ENCODE measurements around the gene IDI1. TPM values are rescaled to one million over a fixed set of nuclear protein-coding genes. Genes with fewer than 3 reads are reported as not detected.
"Not testable (repeated sequence)": the region's sequence is repeated elsewhere in the genome, so short reads cannot be mapped to it uniquely, and the experiment has no call there.

IDI1 gene
- total RNA-seq, 3 donors from 2014 or later, result 38.9 to 46.8 (median 44.6) TPM

GRCh38 chr10:1050554-1050953 lies 1.6 kb upstream of the IDI1 start:
- no peaks in the 10 kb centered on the region for H3K27me3 Mint-ChIP-seq (ENCODE audit: low read depth)

GRCh38 chr10:1050145-1050544 lies 1.2 kb upstream of the IDI1 start:
- Mint-ChIP-seq H3K4me1 (ENCODE audit: low read depth) (peaks cover 67% of the 10 kb centered on the region), H3K4me3 (peak overlapping the region; percentile 92), H3K9me3 (no peaks in the 10 kb centered on the region), H3K36me3 (ENCODE audit: insufficient read depth) (peaks cover 14% of the 10 kb centered on the region), H3K27me3 (ENCODE audit: low read depth) (no peaks in the 10 kb centered on the region)
- no peak for ATAC-seq
- no peak for DNase-seq

More at GRCh38 chr10:1050554-1050953, 1.6 kb upstream of the IDI1 start:
- ATAC-seq (no peak), DNase-seq (peak; percentile 20)
- peaks cover 67% of the 10 kb centered on the region for H3K4me1 Mint-ChIP-seq (ENCODE audit: low read depth)
- H3K36me3 Mint-ChIP-seq (ENCODE audit: insufficient read depth), result peaks cover 14% of the 10 kb centered on the region
- H3K4me3 Mint-ChIP-seq, result peak overlapping the region; percentile 92
- no peaks in the 10 kb centered on the region for H3K9me3 Mint-ChIP-seq

GRCh38 chr10:1049425-1049958 lies 573 bp upstream of the IDI1 start:
- Mint-ChIP-seq H3K4me1 (ENCODE audit: low read depth) (peaks cover 67% of the 10 kb centered on the region), H3K27me3 (ENCODE audit: low read depth) (no peaks in the 10 kb centered on the region), H3K9me3 (no peaks in the 10 kb centered on the region), H3K4me3 (peak overlapping the region; percentile 92), H3K36me3 (ENCODE audit: insufficient read depth) (peaks cover 17% of the 10 kb centered on the region)
- ATAC-seq (no peak), DNase-seq (no peak)

- DNase-seq, result peak; percentile 61
- Mint-ChIP-seq H3K4me1 (ENCODE audit: low read depth) (peaks cover 67% of the 10 kb centered on the region), H3K27me3 (ENCODE audit: low read depth) (no peaks in the 10 kb centered on the region), H3K9me3 (no peaks in the 10 kb centered on the region), H3K36me3 (ENCODE audit: insufficient read depth) (peaks cover 16% of the 10 kb centered on the region), H3K4me3 (peak overlapping the region; percentile 92)
- peak; percentile 20 to 21 for ATAC-seq
Observed at GRCh38 chr10:1048349-1048731, 579 bp downstream of the IDI1 start.

- ATAC-seq (no peak), DNase-seq (no peak)
- H3K4me1 Mint-ChIP-seq (ENCODE audit: low read depth), result peaks cover 67% of the 10 kb centered on the region
- H3K27me3 Mint-ChIP-seq (ENCODE audit: low read depth), result no peaks in the 10 kb centered on the region
- peaks cover 20% of the 10 kb centered on the region for H3K36me3 Mint-ChIP-seq (ENCODE audit: insufficient read depth)
- H3K4me3 Mint-ChIP-seq, result peak overlapping the region; percentile 92
- no peaks in the 10 kb centered on the region for H3K9me3 Mint-ChIP-seq
Observed at GRCh38 chr10:1047937-1048336, 982 bp downstream of the IDI1 start.

- H3K36me3 Mint-ChIP-seq (ENCODE audit: insufficient read depth), result peaks cover 16% of the 10 kb centered on the region
- H3K4me1 Mint-ChIP-seq (ENCODE audit: low read depth), result peaks cover 45% of the 10 kb centered on the region
- no peaks in the 10 kb centered on the region for H3K27me3 Mint-ChIP-seq (ENCODE audit: low read depth)
- H3K9me3 Mint-ChIP-seq, result no peaks in the 10 kb centered on the region
- DNase-seq, result no peak
- no peak for ATAC-seq
- peak overlapping the region; percentile 4 for H3K4me3 Mint-ChIP-seq
Observed at GRCh38 chr10:1045415-1045814, 3.5 kb downstream of the IDI1 start.

- peak overlapping the region; percentile 72 for H3K4me3 Mint-ChIP-seq
- peaks cover 43% of the 10 kb centered on the region for H3K4me1 Mint-ChIP-seq (ENCODE audit: low read depth)
- H3K9me3 Mint-ChIP-seq, result no peaks in the 10 kb centered on the region
- H3K36me3 Mint-ChIP-seq (ENCODE audit: insufficient read depth), result peaks cover 19% of the 10 kb centered on the region
- ATAC-seq (no peak), DNase-seq (no peak)
- H3K27me3 Mint-ChIP-seq (ENCODE audit: low read depth), result no peaks in the 10 kb centered on the region
Observed at GRCh38 chr10:1044964-1045363, 4.0 kb downstream of the IDI1 start.

GRCh38 chr10:1044146-1044545 lies 4.8 kb downstream of the IDI1 start:
- peaks cover 19% of the 10 kb centered on the region for H3K36me3 Mint-ChIP-seq (ENCODE audit: insufficient read depth)
- H3K4me1 Mint-ChIP-seq (ENCODE audit: low read depth), result peaks cover 43% of the 10 kb centered on the region

GRCh38 chr10:1043532-1043995 lies 5.4 kb downstream of the IDI1 start:
- H3K9me3 Mint-ChIP-seq, result no peaks in the 10 kb centered on the region
- ATAC-seq, result peak; percentile 9 to 11
- peak overlapping the region; percentile 72 for H3K4me3 Mint-ChIP-seq
- peaks cover 42% of the 10 kb centered on the region for H3K4me1 Mint-ChIP-seq (ENCODE audit: low read depth)
- H3K36me3 Mint-ChIP-seq (ENCODE audit: insufficient read depth), result peaks cover 19% of the 10 kb centered on the region
- DNase-seq, result no peak
- no peaks in the 10 kb centered on the region for H3K27me3 Mint-ChIP-seq (ENCODE audit: low read depth)

More at GRCh38 chr10:1044146-1044545, 4.8 kb downstream of the IDI1 start:
- no peaks in the 10 kb centered on the region for H3K27me3 Mint-ChIP-seq (ENCODE audit: low read depth)
- ATAC-seq (no peak), DNase-seq (no peak)
- H3K4me3 Mint-ChIP-seq, result peak overlapping the region; percentile 72
- no peaks in the 10 kb centered on the region for H3K9me3 Mint-ChIP-seq

GRCh38 chr10:1041514-1041913 lies 7.4 kb downstream of the IDI1 start:
- no peak for ATAC-seq

GRCh38 chr10:1040133-1040532 lies 8.8 kb downstream of the IDI1 start:
- ATAC-seq, result no peak
- Mint-ChIP-seq H3K27me3 (ENCODE audit: low read depth) (no peaks in the 10 kb centered on the region), H3K9me3 (no peaks in the 10 kb centered on the region), H3K36me3 (ENCODE audit: insufficient read depth) (peaks cover 25% of the 10 kb centered on the region), H3K4me1 (ENCODE audit: low read depth) (peaks cover 25% of the 10 kb centered on the region), H3K4me3 (no peak overlapping the region)
- no peak for DNase-seq

More at GRCh38 chr10:1041514-1041913, 7.4 kb downstream of the IDI1 start:
- Mint-ChIP-seq H3K4me3 (no peak overlapping the region), H3K9me3 (no peaks in the 10 kb centered on the region), H3K36me3 (ENCODE audit: insufficient read depth) (peaks cover 25% of the 10 kb centered on the region), H3K4me1 (ENCODE audit: low read depth) (peaks cover 32% of the 10 kb centered on the region), H3K27me3 (ENCODE audit: low read depth) (no peaks in the 10 kb centered on the region)
- DNase-seq, result no peak

GRCh38 chr10:1038769-1039168 lies 10.2 kb downstream of the IDI1 start:
- H3K4me1 Mint-ChIP-seq (ENCODE audit: low read depth), result peaks cover 12% of the 10 kb centered on the region
- not testable (repeated sequence) for ATAC-seq; DNase-seq; H3K4me3 Mint-ChIP-seq; H3K27me3 Mint-ChIP-seq (ENCODE audit: low read depth); H3K9me3 Mint-ChIP-seq
- peaks cover 18% of the 10 kb centered on the region for H3K36me3 Mint-ChIP-seq (ENCODE audit: insufficient read depth)

- H3K9me3 Mint-ChIP-seq, result no peaks in the 10 kb centered on the region
- ATAC-seq, result no peak
Observed at GRCh38 chr10:1037098-1037497, 11.8 kb downstream of the IDI1 start.

GRCh38 chr10:1036341-1036791 lies 12.6 kb downstream of the IDI1 start:
- DNase-seq (peak; percentile 39), ATAC-seq (peak; percentile 89 to 93)
- H3K36me3 Mint-ChIP-seq (ENCODE audit: insufficient read depth), result peaks cover 11% of the 10 kb centered on the region
- H3K9me3 Mint-ChIP-seq, result no peaks in the 10 kb centered on the region
- H3K4me3 Mint-ChIP-seq, result no peak overlapping the region
- H3K27me3 Mint-ChIP-seq (ENCODE audit: low read depth), result no peaks in the 10 kb centered on the region
- peaks cover 3% of the 10 kb centered on the region for H3K4me1 Mint-ChIP-seq (ENCODE audit: low read depth)

More at GRCh38 chr10:1037098-1037497, 11.8 kb downstream of the IDI1 start:
- H3K36me3 Mint-ChIP-seq (ENCODE audit: insufficient read depth), result peaks cover 11% of the 10 kb centered on the region
- H3K4me3 Mint-ChIP-seq, result no peak overlapping the region
- no peaks in the 10 kb centered on the region for H3K27me3 Mint-ChIP-seq (ENCODE audit: low read depth)
- H3K4me1 Mint-ChIP-seq (ENCODE audit: low read depth), result peaks cover 3% of the 10 kb centered on the region
- DNase-seq, result no peak

GRCh38 chr10:1035201-1035600 lies 13.7 kb downstream of the IDI1 start:
- no peaks in the 10 kb centered on the region for H3K27me3 Mint-ChIP-seq (ENCODE audit: low read depth)
- no peak for ATAC-seq

More at GRCh38 chr10:1035201-1035600, 13.7 kb downstream of the IDI1 start:
- Mint-ChIP-seq H3K4me1 (ENCODE audit: low read depth) (peaks cover 3% of the 10 kb centered on the region), H3K4me3 (no peak overlapping the region), H3K36me3 (ENCODE audit: insufficient read depth) (peaks cover 10% of the 10 kb centered on the region), H3K9me3 (no peaks in the 10 kb centered on the region)
- no peak for DNase-seq
